ENCODE measurements around the gene SLC33A1.

The SLC33A1 gene

GRCh38 chr3:155885292-155885691, 31.1 kb upstream of the SLC33A1 start:
- H3K36me3 ChIP-seq (ENCODE audit: control insufficient read depth in 1 of 2, insufficient read depth in 2 of 2, low read depth in 1 of 2, low read length in 2 of 2), result no peaks in the 10 kb centered on the region
- H3K9me3 ChIP-seq (ENCODE audit: control insufficient read depth, low read length), result no peaks in the 10 kb centered on the region
- H3K14ac ChIP-seq (ENCODE audit: low read length in 2 of 2), result no peak overlapping the region
- no peak overlapping the region for H2BK5ac ChIP-seq (ENCODE audit: low read depth, low read length, poor library complexity, severe bottlenecking)
- no peak overlapping the region for H3K23ac ChIP-seq (ENCODE audit: low read length in 2 of 2)
- no peak overlapping the region for H3K4ac ChIP-seq (ENCODE audit: low read depth in 1 of 2, low read length in 2 of 2)
- H3K9ac ChIP-seq (ENCODE audit: low read length), result no peak overlapping the region
- no peak overlapping the region for H3K4me3 ChIP-seq (ENCODE audit: insufficient read depth in 1 of 2, low read depth in 1 of 2, low read length in 2 of 2)
- H3K4me2 ChIP-seq (ENCODE audit: low read length, poor library complexity, severe bottlenecking), result no peak overlapping the region
- peaks cover 2% of the 10 kb centered on the region for H3K4me1 ChIP-seq (ENCODE audit: control insufficient read depth, insufficient read depth, low read depth, low read length)
- no peaks in the 10 kb centered on the region for H3K79me1 ChIP-seq (replicated peaks; ENCODE audit: low read length, poor library complexity, severe bottlenecking)
- no peak overlapping the region for H2BK120ac ChIP-seq (ENCODE audit: low read depth, low read length)
- DNase-seq, result no peak
- no peaks in the 10 kb centered on the region for H3K27me3 ChIP-seq (ENCODE audit: control insufficient read depth in 1 of 2, insufficient read depth in 1 of 2, low read length in 2 of 2)
- no peak overlapping the region for H2AFZ ChIP-seq (ENCODE audit: low read depth, low read length)
- H3K27ac ChIP-seq (ENCODE audit: low read length, poor library complexity, severe bottlenecking), result no peak overlapping the region
- H2BK12ac ChIP-seq (ENCODE audit: low read length in 2 of 2), result no peak overlapping the region
- no peak overlapping the region for H2BK15ac ChIP-seq (ENCODE audit: low read depth, poor library complexity, severe bottlenecking)
- no peak overlapping the region for H4K8ac ChIP-seq (ENCODE audit: low read length)
- no peak overlapping the region for H2AK5ac ChIP-seq (ENCODE audit: low read length, severe bottlenecking)
- H3K18ac ChIP-seq (ENCODE audit: low read depth in 1 of 2, low read length in 2 of 2), result no peak overlapping the region
- H4K91ac ChIP-seq (ENCODE audit: low read length), result no peak overlapping the region

GRCh38 chr3:155884292-155884691, 30.1 kb upstream of the SLC33A1 start:
- Histone ChIP-seq H2AK5ac (ENCODE audit: low read length, severe bottlenecking) (no peak overlapping the region), H2BK15ac (ENCODE audit: low read depth, poor library complexity, severe bottlenecking) (no peak overlapping the region), H2BK5ac (ENCODE audit: low read depth, low read length, poor library complexity, severe bottlenecking) (no peak overlapping the region), H3K4me2 (ENCODE audit: low read length, poor library complexity, severe bottlenecking) (no peak overlapping the region), H3K23ac (ENCODE audit: low read length in 2 of 2) (no peak overlapping the region), H3K9me3 (ENCODE audit: control insufficient read depth, low read length) (no peaks in the 10 kb centered on the region), H3K4me3 (ENCODE audit: insufficient read depth in 1 of 2, low read depth in 1 of 2, low read length in 2 of 2) (no peak overlapping the region), H3K36me3 (ENCODE audit: control insufficient read depth in 1 of 2, insufficient read depth in 2 of 2, low read depth in 1 of 2, low read length in 2 of 2) (no peaks in the 10 kb centered on the region), H3K14ac (ENCODE audit: low read length in 2 of 2) (no peak overlapping the region), H2BK120ac (ENCODE audit: low read depth, low read length) (no peak overlapping the region), H4K8ac (ENCODE audit: low read length) (no peak overlapping the region), H2BK12ac (ENCODE audit: low read length in 2 of 2) (no peak overlapping the region), H3K4me1 (ENCODE audit: control insufficient read depth, insufficient read depth, low read depth, low read length) (peaks cover 1% of the 10 kb centered on the region), H4K91ac (ENCODE audit: low read length) (no peak overlapping the region), H3K79me1 (replicated peaks; ENCODE audit: low read length, poor library complexity, severe bottlenecking) (no peaks in the 10 kb centered on the region), H3K27ac (ENCODE audit: low read length, poor library complexity, severe bottlenecking) (no peak overlapping the region), H3K9ac (ENCODE audit: low read length) (no peak overlapping the region), H3K18ac (ENCODE audit: low read depth in 1 of 2, low read length in 2 of 2) (no peak overlapping the region), H3K4ac (ENCODE audit: low read depth in 1 of 2, low read length in 2 of 2) (no peak overlapping the region), H2AFZ (ENCODE audit: low read depth, low read length) (no peak overlapping the region), H3K27me3 (ENCODE audit: control insufficient read depth in 1 of 2, insufficient read depth in 1 of 2, low read length in 2 of 2) (no peaks in the 10 kb centered on the region)
- no peak for DNase-seq
- WGBS, result 96% methylated on average over 5 of the region's 7 CpGs

- H2AK5ac ChIP-seq (ENCODE audit: low read length, severe bottlenecking), result no peak overlapping the region
- no peak overlapping the region for H3K4me2 ChIP-seq (ENCODE audit: low read length, poor library complexity, severe bottlenecking)
- no peak overlapping the region for H4K8ac ChIP-seq (ENCODE audit: low read length)
- H3K9ac ChIP-seq (ENCODE audit: low read length), result no peak overlapping the region
- no peaks in the 10 kb centered on the region for H3K9me3 ChIP-seq (ENCODE audit: control insufficient read depth, low read length)
- no peak overlapping the region for H3K4me3 ChIP-seq (ENCODE audit: insufficient read depth in 1 of 2, low read depth in 1 of 2, low read length in 2 of 2)
- DNase-seq, result no peak
- no peaks in the 10 kb centered on the region for H3K27me3 ChIP-seq (ENCODE audit: control insufficient read depth in 1 of 2, insufficient read depth in 1 of 2, low read length in 2 of 2)
- no peak overlapping the region for H4K91ac ChIP-seq (ENCODE audit: low read length)
- peaks cover under 1% of the 10 kb centered on the region for H3K4me1 ChIP-seq (ENCODE audit: control insufficient read depth, insufficient read depth, low read depth, low read length)
- H2AFZ ChIP-seq (ENCODE audit: low read depth, low read length), result no peak overlapping the region
- H2BK12ac ChIP-seq (ENCODE audit: low read length in 2 of 2), result no peak overlapping the region
- no peak overlapping the region for H2BK5ac ChIP-seq (ENCODE audit: low read depth, low read length, poor library complexity, severe bottlenecking)
- no peak overlapping the region for H3K18ac ChIP-seq (ENCODE audit: low read depth in 1 of 2, low read length in 2 of 2)
- peaks cover 2% of the 10 kb centered on the region for H3K79me1 ChIP-seq (replicated peaks; ENCODE audit: low read length, poor library complexity, severe bottlenecking)
- H3K14ac ChIP-seq (ENCODE audit: low read length in 2 of 2), result no peak overlapping the region
- no peak overlapping the region for H3K23ac ChIP-seq (ENCODE audit: low read length in 2 of 2)
- no peak overlapping the region for H2BK120ac ChIP-seq (ENCODE audit: low read depth, low read length)
- no peak overlapping the region for H3K27ac ChIP-seq (ENCODE audit: low read length, poor library complexity, severe bottlenecking)
- no peaks in the 10 kb centered on the region for H3K36me3 ChIP-seq (ENCODE audit: control insufficient read depth in 1 of 2, insufficient read depth in 2 of 2, low read depth in 1 of 2, low read length in 2 of 2)
- no peak overlapping the region for H3K4ac ChIP-seq (ENCODE audit: low read depth in 1 of 2, low read length in 2 of 2)
- no peak overlapping the region for H2BK15ac ChIP-seq (ENCODE audit: low read depth, poor library complexity, severe bottlenecking)
Measured at GRCh38 chr3:155880286-155880685, 26.1 kb upstream of the SLC33A1 start.

GRCh38 chr3:155876503-155876902, 22.3 kb upstream of the SLC33A1 start:
- no peak overlapping the region for H3K27ac ChIP-seq (ENCODE audit: low read length, poor library complexity, severe bottlenecking)
- H3K23ac ChIP-seq (ENCODE audit: low read length in 2 of 2), result no peak overlapping the region
- no peak for DNase-seq
- H2BK120ac ChIP-seq (ENCODE audit: low read depth, low read length), result no peak overlapping the region
- H4K91ac ChIP-seq (ENCODE audit: low read length), result no peak overlapping the region
- no peak overlapping the region for H2AFZ ChIP-seq (ENCODE audit: low read depth, low read length)
- H3K79me1 ChIP-seq (replicated peaks; ENCODE audit: low read length, poor library complexity, severe bottlenecking), result peaks cover 2% of the 10 kb centered on the region
- H3K27me3 ChIP-seq (ENCODE audit: control insufficient read depth in 1 of 2, insufficient read depth in 1 of 2, low read length in 2 of 2), result no peaks in the 10 kb centered on the region
- no peak overlapping the region for H2BK5ac ChIP-seq (ENCODE audit: low read depth, low read length, poor library complexity, severe bottlenecking)
- H3K14ac ChIP-seq (ENCODE audit: low read length in 2 of 2), result no peak overlapping the region
- H4K8ac ChIP-seq (ENCODE audit: low read length), result no peak overlapping the region
- no peak overlapping the region for H2BK12ac ChIP-seq (ENCODE audit: low read length in 2 of 2)
- H3K4me3 ChIP-seq (ENCODE audit: insufficient read depth in 1 of 2, low read depth in 1 of 2, low read length in 2 of 2), result no peak overlapping the region
- no peak overlapping the region for H3K18ac ChIP-seq (ENCODE audit: low read depth in 1 of 2, low read length in 2 of 2)
- H3K9me3 ChIP-seq (ENCODE audit: control insufficient read depth, low read length), result no peaks in the 10 kb centered on the region
- H3K4me2 ChIP-seq (ENCODE audit: low read length, poor library complexity, severe bottlenecking), result no peak overlapping the region
- no peak overlapping the region for H3K4ac ChIP-seq (ENCODE audit: low read depth in 1 of 2, low read length in 2 of 2)
- 100% methylated on average over 2 of the region's 2 CpGs for WGBS
- no peak overlapping the region for H2BK15ac ChIP-seq (ENCODE audit: low read depth, poor library complexity, severe bottlenecking)
- peaks cover 7% of the 10 kb centered on the region for H3K4me1 ChIP-seq (ENCODE audit: control insufficient read depth, insufficient read depth, low read depth, low read length)
- no peak overlapping the region for H3K9ac ChIP-seq (ENCODE audit: low read length)
- H2AK5ac ChIP-seq (ENCODE audit: low read length, severe bottlenecking), result no peak overlapping the region
- no peaks in the 10 kb centered on the region for H3K36me3 ChIP-seq (ENCODE audit: control insufficient read depth in 1 of 2, insufficient read depth in 2 of 2, low read depth in 1 of 2, low read length in 2 of 2)
